Endothelial cell of umbilical vein (primary cell): Measurements from ENCODE around the gene CARD11. TPM values are rescaled to one million over a fixed set of nuclear protein-coding genes. Genes with fewer than 3 reads are reported as not detected.

Experiments used
- BruUV-seq: library from RNA; stranded (reverse); fragments of 400-500 nt; replicated peaks from 2 replicates; lab custom pipeline; 2021; lab: Mats Ljungman, UMichigan
- CTCF ChIA-PET: fragments of 300-600, 350-600 bp; sonication (Branson Sonifier 250); formaldehyde crosslinking; loops from one replicate; lab custom pipeline; 2021; ENCODE audit warnings: antibody characterized with exemption, inconsistent platforms; lab: Charles Lee
- POLR2A ChIA-PET: fragments of 300-600, 350-600 bp; sonication (Branson Sonifier 250); formaldehyde crosslinking; loops from one replicate; lab custom pipeline; 2021; ENCODE audit warnings: antibody characterized with exemption, inconsistent platforms; lab: Charles Lee
- DNase-seq: peaks from one replicate; pipeline ENCODE4 v3.0.0-alpha.2; 2011; ENCODE audit warnings: low read depth, low spot score
- FAIRE-seq: peaks from 2 replicates; lab custom pipeline; 2011; peaks lifted over from hg19 to GRCh38; lab: Jason Lieb, UNC
- H2AFZ ChIP-seq: 2 replicates; pipeline ENCODE4 v1.6.0; 2012; ENCODE audit warnings: low read depth, low read length, control low read depth, inconsistent platforms
- H3K27ac ChIP-seq: 2 replicates; pipeline ENCODE4 v1.5.1; 2011; ENCODE audit warnings: low read depth, mild to moderate bottlenecking, control low read depth, low read length, moderate library complexity; ENCODE audit not compliant: insufficient read depth
- H3K27me3 ChIP-seq, 2 experiments: 2 replicates each; pipeline versions ENCODE4 v1.6.0 to v1.6.1; 2011; ENCODE audit warnings: low read length in 2 of 2, mixed read lengths in 1 of 2; ENCODE audit not compliant: control insufficient read depth in 2 of 2, insufficient read depth in 2 of 2
- H3K36me3 ChIP-seq, 2 experiments: 2 replicates in 1 of 2; 3 replicates in 1 of 2; pipeline ENCODE4 v1.5.1; 2011; ENCODE audit warnings: low read length in 2 of 2, mild to moderate bottlenecking in 1 of 2, moderate library complexity in 1 of 2; ENCODE audit not compliant: control insufficient read depth in 2 of 2, insufficient read depth in 2 of 2; ENCODE audit errors: extremely low read depth in 1 of 2
- H3K4me1 ChIP-seq: 3 replicates; pipeline ENCODE4 v1.5.1; 2011; ENCODE audit warnings: mild to moderate bottlenecking, low read length; ENCODE audit not compliant: control insufficient read depth, insufficient read depth; ENCODE audit errors: extremely low read depth
- H3K4me2 ChIP-seq: 2 replicates; pipeline ENCODE4 v1.6.1; 2011; ENCODE audit warnings: low read length, control low read depth, mixed read lengths; ENCODE audit not compliant: insufficient read depth
- H3K4me3 ChIP-seq, 3 experiments: fragments of 200-600 bp in 1 of 3; sonication (generic), shearing (Covaris generic) in 1 of 3; replicated peaks in 1 of 3; 2 replicates each; pipeline ENCODE4 v1.5.1; 2011 to 2016; ENCODE audit warnings: control low read depth in 3 of 3, low read length in 3 of 3, mild to moderate bottlenecking in 2 of 3, inconsistent platforms in 1 of 3, low read depth in 1 of 3, moderate library complexity in 1 of 3; ENCODE audit not compliant: insufficient read depth in 1 of 3
- H3K79me2 ChIP-seq: 2 replicates; pipeline ENCODE4 v1.6.0; 2012; ENCODE audit warnings: low read length, inconsistent platforms; ENCODE audit not compliant: control insufficient read depth, insufficient read depth
- H3K9ac ChIP-seq: replicated peaks from 2 replicates; pipeline ENCODE3; 2011; ENCODE audit warnings: low read length, control low read depth; ENCODE audit not compliant: insufficient read depth; ENCODE audit errors: extremely low read depth
- H3K9me1 ChIP-seq: replicated peaks from 3 replicates; pipeline ENCODE4 v1.6.0; 2011; ENCODE audit warnings: mild to moderate bottlenecking, low read length; ENCODE audit not compliant: control insufficient read depth, insufficient read depth; ENCODE audit errors: extremely low read depth
- H3K9me3 ChIP-seq: replicated peaks from 2 replicates; pipeline ENCODE4 v1.5.1; 2012; ENCODE audit warnings: low read length, inconsistent platforms; ENCODE audit not compliant: control insufficient read depth, insufficient read depth
- H4K20me1 ChIP-seq: replicated peaks from 2 replicates; pipeline ENCODE3; 2011; ENCODE audit warnings: mild to moderate bottlenecking, low read length; ENCODE audit not compliant: control insufficient read depth, insufficient read depth; ENCODE audit errors: extremely low read depth
- CTCF ChIP-seq, 2 donors: IDR thresholded peaks; 1 replicate in 1 of 2; 2 replicates in 1 of 2; pipeline ENCODE4 v1.5.1; 2011; ENCODE audit warnings: low read length in 2 of 2, mild to moderate bottlenecking in 2 of 2, moderate library complexity in 2 of 2, control low read depth in 1 of 2, inconsistent platforms in 1 of 2, low read depth in 1 of 2; ENCODE audit not compliant: insufficient read depth in 1 of 2; ENCODE audit errors: extremely low read depth in 1 of 2
- EZH2 ChIP-seq: IDR thresholded peaks from 2 replicates; pipeline ENCODE4 v1.6.1; 2012; ENCODE audit warnings: borderline replicate concordance, low read depth, mild to moderate bottlenecking, moderate library complexity, low read length, inconsistent platforms; ENCODE audit not compliant: severe bottlenecking
- GATA2 ChIP-seq: IDR thresholded peaks from 2 replicates; pipeline ENCODE4 v1.7.0; 2011; ENCODE audit warnings: low read depth, mild to moderate bottlenecking, moderate library complexity, mixed read lengths, low read length; ENCODE audit not compliant: insufficient read length, insufficient read depth
- JUN ChIP-seq: IDR thresholded peaks from 2 replicates; pipeline ENCODE4 v1.6.1; 2011; ENCODE audit warnings: borderline replicate concordance, low read depth; ENCODE audit not compliant: insufficient read length, insufficient read depth
- MAX ChIP-seq: IDR thresholded peaks from 2 replicates; pipeline ENCODE4 v1.6.1; 2011; ENCODE audit not compliant: insufficient read depth, insufficient read length
- MYC ChIP-seq: IDR thresholded peaks from one replicate; pipeline ENCODE4 v1.6.1; 2011; ENCODE audit warnings: mild to moderate bottlenecking, low read depth, low read length
- POLR2A ChIP-seq: IDR thresholded peaks from 2 replicates; pipeline ENCODE4 v1.6.1; 2012; ENCODE audit warnings: low read depth, mild to moderate bottlenecking, control low read depth, low read length
- POLR2AphosphoS5 ChIP-seq: IDR thresholded peaks from 2 replicates; pipeline ENCODE4 v1.6.1; 2012; ENCODE audit warnings: low read depth, mild to moderate bottlenecking, control low read depth, low read length, moderate library complexity; ENCODE audit not compliant: insufficient read depth
- dilution Hi-C: fragments of 300-500 bp; cut with MboI; formaldehyde crosslinking; loops from one replicate; pipeline ENCODE4 v1.15.0; 2019; ENCODE audit warnings: low sequenced_read_pairs; ENCODE audit not compliant: extremely low pct_ligation_motif_present
- intact Hi-C: fragments of 100-400 bp; cut with micrococcal nuclease; formaldehyde crosslinking; loops from one replicate; pipeline ENCODE4 v1.10.0; 2022
- polyA plus RNA-seq, 4 experiments: library from polyadenylated mRNA; depleted of rRNA in 3 of 4; stranded (reverse) in 3 of 4; unstranded in 1 of 4; fragments of >200 nt; gene quantifications; 2 replicates each; pipeline versions ENCODE4 v1.2.1 to v1.2.3, GENCODE V29; 2011 to 2012; ENCODE audit warnings: missing spikeins in 1 of 4
- total RNA-seq: library from RNA; stranded (reverse); gene quantifications from 2 replicates; pipeline ENCODE4 v1.2.3, GENCODE V29; 2021

CARD11 gene
- total and polyA plus RNA-seq, 2 donors (not counting 3 experiments of a cell fraction or from before 2014, with no cell fraction given) = 20.4 to 41.8 TPM

GRCh38 chr7:2894118-2894940 is 149.3 kb downstream of the CARD11 start:
- H3K27ac ChIP-seq = no peak overlapping the region
- BruUV-seq = no TSS peak
- FAIRE-seq = no peak
- H3K36me3 ChIP-seq = no peaks in the 10 kb centered on the region
- dilution Hi-C loops = no loop called here
- no peak for DNase-seq
- H3K9me3 ChIP-seq = no peaks in the 10 kb centered on the region
- CTCF ChIA-PET = interaction anchor here (1.2 kb wide), 2 partner anchors 12 to 134 kb away, joined by 3 read pairs; no protein-coding TSS in a partner anchor
- H3K9ac ChIP-seq = no peak overlapping the region
- no peaks in the 10 kb centered on the region for H3K4me1 ChIP-seq
- H3K4me2 ChIP-seq = no peak overlapping the region
- no peak for TF ChIP-seq MAX
- no peak for TF ChIP-seq GATA2
- no peak for TF ChIP-seq POLR2AphosphoS5
- TF ChIP-seq EZH2 = no peak
- TF ChIP-seq POLR2A = no peak
- no peak for TF ChIP-seq JUN
- H3K9me1 ChIP-seq = no peaks in the 10 kb centered on the region
- H4K20me1 ChIP-seq = no peaks in the 10 kb centered on the region
- H3K27me3 ChIP-seq = peaks cover 0 to 3% of the 10 kb centered on the region in 2 experiments
- POLR2A ChIA-PET = no interaction called here
- no peak overlapping the region for H3K4me3 ChIP-seq
- no peak overlapping the region for H2AFZ ChIP-seq
- no peaks in the 10 kb centered on the region for H3K79me2 ChIP-seq
- intact Hi-C loops = no loop called here

- Histone ChIP-seq H3K4me2 (no peak overlapping the region), H3K27ac (no peak overlapping the region), H3K9me1 (no peaks in the 10 kb centered on the region), H3K9ac (no peak overlapping the region), H2AFZ (no peak overlapping the region), H3K9me3 (no peaks in the 10 kb centered on the region), H3K36me3 (no peaks in the 10 kb centered on the region), H3K4me1 (no peaks in the 10 kb centered on the region), H3K4me3 (no peak overlapping the region), H4K20me1 (no peaks in the 10 kb centered on the region), H3K79me2 (no peaks in the 10 kb centered on the region), H3K27me3 (peaks cover 0 to 3% of the 10 kb centered on the region in 2 experiments)
- BruUV-seq = no TSS peak
- FAIRE-seq (no peak), DNase-seq (no peak)
- ChIA-PET POLR2A (no interaction called here), CTCF (interaction anchor here (1.2 kb wide), 2 partner anchors 13 to 135 kb away, joined by 3 read pairs; no protein-coding TSS in a partner anchor)
- no peak for TF ChIP-seq MAX
- TF ChIP-seq POLR2AphosphoS5 = no peak
- no peak for TF ChIP-seq GATA2
- TF ChIP-seq EZH2 = no peak
- no peak for TF ChIP-seq MYC
- no peak for TF ChIP-seq POLR2A
- TF ChIP-seq CTCF (IDR thresholded peaks at IDR 0.05; ENCODE audit: extremely low read depth in 1 of 2, insufficient read depth in 1 of 2, low read depth in 1 of 2, low read length in 2 of 2) = no peak
- dilution Hi-C loops (no loop called here), intact Hi-C loops (no loop called here)
Observed at GRCh38 chr7:2893411-2893861, 150.2 kb downstream of the CARD11 start.
